ENCODE results near the gene USP5. TPM values are rescaled to one million over a fixed set of nuclear protein-coding genes. Genes with fewer than 3 reads are reported as not detected.

Gene USP5
- polyA plus RNA-seq, 4 donors = 56.5 to 71.2 (median 61.1) TPM

DNA sequence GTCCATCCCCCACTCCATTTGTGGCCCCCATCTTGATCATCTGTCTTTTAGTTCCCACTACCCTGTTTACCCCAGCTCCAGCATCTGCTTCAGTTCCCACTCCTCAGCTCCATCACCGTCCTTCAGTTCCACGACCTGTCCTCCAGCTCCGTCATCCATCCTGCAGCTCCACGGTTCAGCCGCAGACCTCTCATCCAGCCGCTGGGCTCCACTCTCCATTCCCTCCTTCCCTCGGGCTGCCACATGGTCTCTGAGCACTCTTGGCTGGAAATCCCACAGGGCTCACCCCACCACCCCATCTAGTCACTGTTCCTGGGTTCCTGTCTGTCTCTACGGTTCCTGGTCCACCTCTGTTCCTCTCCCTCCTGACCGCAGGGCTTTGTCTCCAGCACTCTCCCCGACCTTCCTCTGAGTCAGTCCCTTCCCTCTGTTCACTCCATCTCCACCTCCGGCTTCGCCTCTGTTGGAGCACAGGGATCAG, 27.0 kb upstream of the USP5 start:
- DNase-seq (ENCODE audit: low read depth in 4 of 4, low spot score in 3 of 4) = no peak

DNA sequence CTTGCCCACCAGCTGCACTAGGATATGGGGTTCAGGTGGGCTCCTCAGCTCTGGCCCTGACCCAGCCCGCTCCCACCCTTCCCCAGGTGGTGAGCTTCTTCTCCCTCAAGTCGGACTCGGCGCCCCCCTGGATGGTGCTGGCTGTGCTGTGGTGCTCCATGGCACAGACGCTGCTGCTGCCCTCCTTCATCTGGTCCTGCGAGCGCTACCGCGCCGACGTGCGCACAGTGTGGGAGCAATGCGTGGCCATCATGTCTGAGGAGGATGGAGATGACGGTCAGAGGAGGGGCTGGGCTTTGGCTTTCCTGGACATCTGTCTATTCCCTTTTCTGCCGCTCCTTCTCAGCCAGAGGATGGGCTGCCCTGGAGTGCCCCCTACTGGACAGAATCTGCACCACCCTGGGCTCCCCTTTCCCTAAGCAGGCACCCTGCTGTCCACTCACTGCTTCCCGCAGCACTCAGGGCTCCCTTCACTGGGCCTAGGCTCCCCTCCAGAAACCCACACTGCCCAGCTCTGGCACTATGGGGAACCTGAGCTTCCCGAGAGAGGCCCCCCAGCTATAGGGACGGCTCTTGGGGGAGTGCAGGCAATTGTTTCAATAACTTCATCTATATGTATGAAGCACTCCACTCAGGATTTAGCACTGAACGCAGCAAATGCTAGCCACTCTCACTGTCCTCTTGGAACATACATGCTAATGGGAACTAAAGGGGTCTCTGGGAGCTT, 26.4 kb upstream of the USP5 start:
- DNase-seq (ENCODE audit: low read depth in 4 of 4, low spot score in 3 of 4) = peak; percentile 77 to 86 (median 80)

DNA sequence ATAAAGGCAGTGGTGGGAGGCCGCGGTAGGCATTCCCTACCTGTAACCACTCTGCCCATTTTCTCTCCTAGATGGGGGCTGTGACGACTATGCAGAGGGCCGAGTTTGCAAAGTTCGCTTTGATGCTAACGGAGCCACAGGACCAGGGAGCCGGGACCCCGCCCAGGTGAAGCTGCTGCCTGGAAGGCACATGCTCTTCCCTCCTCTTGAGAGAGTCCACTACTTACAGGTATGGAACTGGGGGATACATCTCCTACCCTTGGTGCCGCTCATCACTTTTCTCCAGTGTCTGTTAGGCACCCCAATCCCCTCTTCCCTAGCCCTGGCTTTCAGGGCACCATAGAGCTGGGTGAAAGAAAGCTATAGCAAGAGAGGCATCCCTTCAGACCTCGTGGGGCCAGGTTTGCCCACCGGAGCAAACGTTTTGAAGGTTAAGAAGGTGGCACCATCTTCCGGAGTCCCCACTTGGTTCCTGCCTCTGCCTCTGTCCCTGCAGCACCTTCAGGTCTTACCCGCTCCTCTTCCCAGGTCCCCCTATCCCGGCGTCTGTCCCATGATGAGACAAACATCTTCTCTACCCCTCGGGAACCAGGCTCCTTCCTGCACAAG, 25.7 kb upstream of the USP5 start:
- DNase-seq (ENCODE audit: low read depth in 4 of 4, low spot score in 3 of 4) = no peak

DNA sequence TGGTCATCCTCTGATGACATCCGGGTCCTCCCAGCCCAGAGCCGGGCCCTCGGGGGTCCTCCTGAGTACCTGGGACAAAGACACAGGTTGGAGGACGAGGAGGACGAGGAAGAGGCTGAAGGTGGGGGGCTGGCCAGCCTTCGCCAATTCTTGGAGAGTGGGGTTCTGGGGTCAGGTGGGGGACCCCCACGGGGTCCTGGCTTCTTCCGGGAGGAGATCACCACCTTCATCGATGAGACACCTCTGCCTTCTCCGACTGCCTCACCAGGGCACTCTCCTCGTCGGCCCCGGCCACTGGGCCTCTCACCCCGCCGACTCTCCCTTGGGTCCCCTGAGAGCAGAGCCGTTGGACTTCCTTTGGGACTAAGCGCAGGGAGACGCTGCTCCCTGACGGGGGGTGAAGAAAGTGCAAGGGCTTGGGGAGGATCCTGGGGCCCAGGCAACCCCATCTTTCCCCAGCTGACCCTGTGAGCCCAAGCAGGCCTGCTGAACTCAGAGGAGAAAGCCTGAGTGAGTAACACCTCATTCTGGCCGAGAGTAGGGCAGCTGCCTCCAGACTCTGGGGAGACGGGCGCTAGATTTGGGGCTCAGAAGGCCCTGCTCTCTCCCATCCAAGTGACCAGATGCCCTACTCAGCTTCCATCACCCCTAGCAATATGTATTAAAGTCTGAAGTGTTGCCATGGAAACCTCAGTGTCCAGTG, 25.1 kb upstream of the USP5 start:
- no peak for DNase-seq (ENCODE audit: low read depth in 4 of 4, low spot score in 3 of 4)

DNA sequence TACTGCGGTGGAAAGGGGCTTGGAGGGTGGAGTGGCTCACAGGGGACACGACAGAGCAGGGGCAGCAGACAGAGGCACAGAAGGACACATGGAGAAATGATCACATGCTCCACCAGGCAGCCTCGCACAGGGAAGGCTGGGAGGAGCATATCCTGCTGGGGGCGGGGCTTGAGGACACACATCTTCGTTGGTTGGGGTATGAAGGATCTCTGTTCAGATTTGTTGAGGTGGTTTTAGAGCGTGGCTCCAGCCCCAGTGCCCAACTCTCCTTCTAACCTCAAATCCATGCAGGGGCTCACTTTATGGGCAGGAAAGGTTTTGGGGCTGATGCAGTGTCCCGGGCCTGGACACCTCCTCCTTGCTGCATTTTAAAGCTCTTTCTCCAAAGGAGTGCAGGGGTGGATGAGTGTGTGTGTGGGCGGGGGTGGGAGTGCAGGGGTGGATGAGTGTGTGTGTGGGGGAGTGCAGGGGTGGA, 24.5 kb upstream of the USP5 start:
- DNase-seq (ENCODE audit: low read depth in 4 of 4, low spot score in 3 of 4) = peak in 1 of 4 donors; percentile 77

DNA sequence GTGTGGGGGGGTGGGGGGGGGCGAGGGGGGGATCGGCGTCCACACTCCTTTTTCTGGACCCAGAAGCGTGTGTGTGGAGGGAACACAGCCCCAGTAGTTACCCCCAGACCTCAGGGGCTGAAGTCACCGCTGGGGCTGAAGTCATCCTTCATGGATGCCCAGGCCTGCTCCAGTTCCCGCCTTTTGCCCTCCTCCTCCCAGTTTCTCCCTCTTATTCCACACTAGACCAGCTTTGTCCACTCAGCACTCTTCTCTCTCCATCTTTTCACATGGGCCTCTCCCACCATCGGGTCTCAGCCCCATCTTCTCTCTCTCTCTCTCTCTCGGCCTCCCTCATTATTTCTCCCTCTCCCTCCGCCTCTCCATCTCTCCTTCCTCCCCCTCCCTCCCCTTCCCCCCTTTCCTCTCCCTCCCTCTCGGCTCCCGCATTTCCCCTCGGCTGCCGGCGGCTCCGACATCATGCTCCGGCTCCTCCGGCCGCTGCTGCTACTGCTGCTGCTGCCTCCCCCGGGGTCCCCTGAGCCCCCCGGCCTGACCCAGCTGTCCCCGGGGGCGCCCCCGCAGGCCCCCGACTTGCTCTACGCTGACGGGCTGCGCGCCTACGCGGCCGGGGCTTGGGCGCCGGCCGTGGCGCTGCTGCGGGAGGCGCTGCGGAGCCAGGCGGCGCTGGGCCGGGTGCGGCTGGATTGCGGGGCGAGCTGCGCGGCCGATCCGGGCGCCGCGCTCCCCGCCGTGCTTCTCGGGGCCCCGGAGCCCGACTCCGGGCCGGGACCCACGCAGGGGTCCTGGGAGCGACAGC, 23.8 kb upstream of the USP5 start, which contains the start of gene P3H3:
Gene P3H3, plus strand, starts transcription at position 426 of the 799 bp plus-strand sequence. Its CDS starts 34 bp downstream, at position 460.
- DNase-seq (ENCODE audit: low read depth in 4 of 4, low spot score in 3 of 4) = no peak

DNA sequence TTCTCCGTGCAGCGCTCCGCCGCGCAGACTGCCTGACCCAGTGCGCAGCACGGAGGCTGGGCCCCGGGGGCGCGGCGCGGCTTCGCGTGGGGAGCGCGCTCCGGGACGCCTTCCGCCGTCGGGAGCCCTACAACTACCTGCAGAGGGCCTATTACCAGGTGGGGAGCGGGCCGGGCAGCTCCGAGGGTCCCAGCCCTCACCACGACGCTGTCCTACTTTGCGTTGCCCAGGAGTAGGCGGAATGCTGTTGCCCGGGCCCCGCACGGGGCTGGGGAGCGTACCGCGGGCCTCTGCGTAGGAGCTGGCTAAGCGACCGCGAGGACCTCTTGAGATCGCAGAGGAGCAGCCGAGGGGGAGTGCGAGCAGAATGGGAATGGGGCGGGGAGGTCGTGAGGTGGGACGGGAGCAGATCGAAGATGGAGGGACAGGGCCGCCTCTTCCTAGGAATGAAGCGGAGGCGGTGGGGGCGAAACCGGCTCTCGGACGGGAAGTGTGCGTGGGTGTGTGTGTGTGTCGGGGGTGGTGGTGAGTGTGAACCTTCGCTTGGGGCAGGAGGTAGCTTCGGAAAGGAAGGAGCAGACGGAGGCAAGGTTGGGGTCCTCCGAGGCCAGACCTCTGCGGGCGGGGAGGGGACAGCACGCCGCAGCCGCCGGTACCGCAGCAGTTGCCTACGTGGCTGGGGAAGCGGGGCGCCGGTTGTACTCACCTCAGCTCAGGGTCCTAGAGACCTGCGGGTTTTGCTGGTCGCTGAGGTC, 23.0 kb upstream of the USP5 start:
- no peak for DNase-seq (ENCODE audit: low read depth in 4 of 4, low spot score in 3 of 4)

DNA sequence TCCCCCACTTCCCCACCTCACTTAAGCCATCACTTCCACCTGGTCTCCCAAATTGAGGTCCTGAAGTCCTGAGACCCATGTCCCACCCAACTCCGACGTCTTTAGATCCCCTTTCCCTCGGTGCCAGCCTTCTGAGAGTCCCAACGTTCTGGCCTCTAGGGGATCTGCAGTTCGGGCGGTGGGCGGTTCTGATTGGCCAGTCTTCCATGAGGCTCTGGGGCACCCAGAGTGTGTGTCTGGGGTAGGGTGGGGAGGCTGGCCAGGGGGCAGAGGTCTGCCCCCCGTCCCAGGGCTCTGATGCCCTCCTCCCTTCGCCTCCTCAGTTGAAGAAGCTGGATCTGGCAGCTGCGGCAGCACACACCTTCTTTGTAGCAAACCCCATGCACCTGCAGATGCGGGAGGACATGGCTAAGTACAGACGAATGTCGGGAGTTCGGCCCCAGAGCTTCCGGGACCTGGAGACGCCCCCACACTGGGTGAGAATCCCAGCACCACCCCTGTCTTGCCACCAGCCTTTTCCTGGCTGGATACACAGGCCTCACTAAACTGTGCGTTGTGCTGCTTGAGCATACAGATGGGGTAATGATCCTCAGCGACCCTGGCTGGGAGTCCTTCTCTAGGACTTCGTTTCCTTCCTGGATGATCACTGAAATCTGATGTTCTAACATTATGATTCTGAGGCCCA, 22.3 kb upstream of the USP5 start:
- DNase-seq (ENCODE audit: low read depth in 4 of 4, low spot score in 3 of 4) = no peak

DNA sequence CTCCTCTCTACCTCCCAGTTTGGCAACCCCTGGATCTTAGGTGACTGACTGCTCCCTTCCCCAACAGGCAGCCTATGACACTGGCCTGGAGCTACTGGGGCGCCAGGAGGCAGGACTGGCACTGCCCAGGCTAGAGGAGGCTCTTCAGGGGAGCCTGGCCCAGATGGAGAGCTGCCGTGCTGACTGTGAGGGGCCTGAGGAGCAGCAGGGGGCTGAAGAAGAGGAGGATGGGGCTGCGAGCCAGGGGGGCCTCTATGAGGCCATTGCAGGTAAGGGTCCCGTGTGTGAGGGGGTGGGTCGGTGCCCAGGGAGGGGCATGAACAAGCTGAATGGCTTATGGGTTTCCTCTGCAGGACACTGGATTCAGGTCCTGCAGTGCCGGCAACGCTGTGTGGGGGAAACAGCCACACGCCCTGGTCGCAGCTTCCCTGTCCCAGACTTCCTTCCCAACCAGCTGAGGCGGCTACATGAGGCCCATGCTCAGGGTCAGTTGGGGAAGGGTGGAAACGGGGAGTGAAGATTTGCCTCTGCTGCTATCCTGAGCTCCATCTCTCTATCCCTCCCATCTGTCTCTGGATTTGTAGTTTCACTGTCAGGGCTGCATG, 21.6 kb upstream of the USP5 start:
- no peak for DNase-seq (ENCODE audit: low read depth in 4 of 4, low spot score in 3 of 4)

DNA sequence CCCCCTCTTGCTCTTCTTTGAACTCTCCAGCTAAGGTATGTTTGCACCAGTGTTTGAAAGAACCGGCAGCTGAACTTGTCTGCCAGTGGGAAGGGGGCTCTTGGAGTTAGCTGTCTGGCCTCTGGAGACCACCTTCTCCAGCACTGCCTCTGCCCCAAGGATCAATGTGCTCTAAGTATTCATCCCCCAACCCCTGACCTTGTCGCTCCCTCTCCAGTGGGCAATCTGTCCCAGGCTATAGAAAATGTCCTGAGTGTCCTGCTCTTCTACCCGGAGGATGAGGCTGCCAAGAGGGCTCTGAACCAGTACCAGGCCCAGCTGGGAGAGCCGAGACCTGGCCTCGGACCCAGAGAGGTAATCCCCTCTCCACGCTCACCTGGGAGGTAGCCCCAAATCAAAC, 21.0 kb upstream of the USP5 start:
- DNase-seq (ENCODE audit: low read depth in 4 of 4, low spot score in 3 of 4) = no peak

DNA sequence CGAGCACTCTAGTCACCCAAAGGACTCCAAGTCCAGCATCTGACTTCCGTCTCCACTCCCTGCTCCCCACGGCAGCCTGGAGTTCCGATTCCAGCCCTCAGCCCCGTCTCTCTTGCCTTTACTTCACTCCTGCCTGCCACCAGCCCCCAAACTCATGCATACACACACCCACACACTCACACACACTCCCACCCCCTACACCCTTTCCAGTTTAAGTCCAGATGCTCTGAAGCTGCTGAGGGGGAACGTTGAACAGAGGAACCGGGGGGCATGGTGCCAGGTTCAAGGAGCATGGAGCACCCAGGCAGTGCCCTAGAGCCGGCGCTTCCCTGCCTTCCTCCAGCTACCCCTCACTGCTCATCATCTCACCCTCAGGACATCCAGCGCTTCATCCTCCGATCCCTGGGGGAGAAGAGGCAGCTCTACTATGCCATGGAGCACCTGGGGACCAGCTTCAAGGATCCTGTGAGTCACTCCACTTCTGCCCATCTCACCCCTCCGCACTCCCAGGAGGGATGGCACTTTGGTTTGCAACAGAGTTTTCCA, 20.4 kb upstream of the USP5 start:
- no peak for DNase-seq (ENCODE audit: low read depth in 4 of 4, low spot score in 3 of 4)

DNA sequence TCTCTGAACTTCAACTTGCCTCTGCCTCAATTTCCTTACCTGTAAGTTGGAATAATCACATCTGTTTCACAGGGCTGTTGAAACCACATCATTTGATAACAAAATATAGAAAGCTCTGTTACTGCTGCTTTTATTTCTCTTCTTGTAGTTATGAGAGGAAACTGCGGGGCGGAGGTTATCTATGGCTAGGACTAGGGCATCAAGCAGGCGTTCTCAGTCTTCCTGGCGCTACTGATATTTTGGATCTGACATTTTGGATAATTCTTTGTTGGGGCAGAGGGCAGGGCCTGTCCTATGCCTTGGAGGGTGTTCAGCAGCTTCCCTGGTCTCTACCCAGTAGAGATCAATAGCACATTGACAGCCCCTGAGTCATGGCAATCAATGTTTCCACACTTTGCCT, 19.8 kb upstream of the USP5 start:
- DNase-seq (ENCODE audit: low read depth in 4 of 4, low spot score in 3 of 4) = no peak

DNA sequence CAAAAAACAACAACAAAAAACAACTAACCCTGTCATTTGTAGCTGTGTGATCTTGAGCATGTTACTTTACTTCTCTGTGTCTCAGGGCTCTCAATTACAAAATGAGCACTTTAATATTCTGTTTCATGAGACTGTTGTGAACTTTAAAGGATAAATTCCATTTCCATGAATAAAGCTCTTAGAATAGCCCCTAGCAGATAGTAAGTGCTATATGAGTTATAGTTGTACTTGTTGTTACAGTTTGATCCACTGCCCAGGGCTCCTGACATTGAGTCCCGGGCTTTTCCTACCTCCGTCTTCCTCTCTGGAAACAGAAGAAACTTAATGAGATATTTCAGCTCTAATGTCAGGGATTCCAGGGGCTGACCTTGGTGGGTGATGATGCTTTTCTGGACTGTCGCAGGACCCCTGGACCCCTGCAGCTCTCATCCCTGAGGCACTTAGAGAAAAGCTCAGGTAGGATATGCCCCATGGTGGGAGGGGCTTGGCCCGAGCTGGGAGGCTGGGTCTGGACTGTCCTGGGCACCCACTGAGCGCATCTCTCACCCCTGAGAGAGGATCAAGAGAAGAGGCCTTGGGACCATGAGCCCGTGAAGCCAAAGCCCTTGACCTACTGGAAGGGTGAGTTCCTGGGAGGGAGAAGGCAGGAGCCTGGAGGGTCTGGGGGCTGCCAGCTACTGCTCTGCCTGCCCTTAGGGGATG, 18.6 kb upstream of the USP5 start:
- DNase-seq (ENCODE audit: low read depth in 4 of 4, low spot score in 3 of 4) = no peak

DNA sequence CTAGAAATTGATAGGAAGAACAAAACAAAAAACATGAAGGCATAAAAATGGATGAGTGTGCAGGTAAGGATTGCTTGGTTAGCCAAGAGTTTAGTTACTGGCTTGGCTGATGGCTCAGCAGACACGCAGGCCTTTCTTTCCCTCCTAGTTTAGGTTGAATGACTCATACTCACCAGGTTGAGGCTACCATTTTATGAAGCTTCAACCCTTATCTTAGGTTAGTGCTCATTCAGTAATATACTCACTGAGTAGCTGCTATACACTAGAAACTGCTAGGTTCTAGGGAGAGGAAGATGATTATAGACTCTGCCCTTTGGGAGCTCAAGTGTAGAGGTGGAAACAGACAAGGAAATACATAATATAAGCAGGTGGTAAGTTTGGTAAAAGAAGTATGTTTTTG, 17.7 kb upstream of the USP5 start:
- DNase-seq (ENCODE audit: low read depth in 4 of 4, low spot score in 3 of 4) = no peak

DNA sequence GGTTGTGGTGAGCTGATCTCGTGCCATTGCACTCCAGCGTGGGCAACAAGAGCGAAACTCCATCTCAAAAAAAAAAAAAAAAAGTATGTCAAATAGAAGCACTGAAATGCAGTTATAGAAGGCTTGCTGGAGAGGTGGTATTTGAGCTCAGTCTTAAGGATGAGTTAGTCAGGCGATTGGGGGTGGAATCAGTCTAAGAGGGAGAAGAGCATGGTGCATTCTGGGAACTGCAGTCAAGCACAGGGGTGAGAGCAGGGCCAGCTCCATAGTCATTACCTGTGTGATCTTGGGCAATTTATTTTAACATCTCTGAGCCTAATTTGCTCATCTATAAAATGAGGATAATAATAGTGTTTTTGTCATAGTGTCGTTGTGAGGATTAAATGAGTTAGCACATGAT, 17.1 kb upstream of the USP5 start:
- no peak for DNase-seq (ENCODE audit: low read depth in 4 of 4, low spot score in 3 of 4)

DNA sequence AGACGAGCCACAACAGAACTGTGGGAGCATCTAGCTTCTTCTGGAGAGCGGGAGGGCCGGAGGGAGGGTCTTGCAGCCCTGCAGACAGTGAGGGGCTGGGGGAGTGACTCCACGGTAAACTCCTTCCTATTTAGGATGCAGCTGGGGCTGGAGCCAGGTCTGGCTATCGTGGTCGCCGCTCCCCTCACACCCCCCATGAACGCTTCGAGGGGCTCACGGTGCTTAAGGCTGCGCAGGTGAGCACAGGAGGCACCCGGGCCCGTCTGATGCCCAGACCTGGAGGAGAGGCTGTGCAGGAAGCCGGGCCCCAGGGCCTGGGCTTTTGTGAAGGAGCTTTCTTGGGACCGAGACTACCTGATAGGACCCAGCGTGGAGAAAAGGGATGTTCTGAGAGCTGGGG, 15.1 kb upstream of the USP5 start:
- no peak for DNase-seq (ENCODE audit: low read depth in 4 of 4, low spot score in 3 of 4)

DNA sequence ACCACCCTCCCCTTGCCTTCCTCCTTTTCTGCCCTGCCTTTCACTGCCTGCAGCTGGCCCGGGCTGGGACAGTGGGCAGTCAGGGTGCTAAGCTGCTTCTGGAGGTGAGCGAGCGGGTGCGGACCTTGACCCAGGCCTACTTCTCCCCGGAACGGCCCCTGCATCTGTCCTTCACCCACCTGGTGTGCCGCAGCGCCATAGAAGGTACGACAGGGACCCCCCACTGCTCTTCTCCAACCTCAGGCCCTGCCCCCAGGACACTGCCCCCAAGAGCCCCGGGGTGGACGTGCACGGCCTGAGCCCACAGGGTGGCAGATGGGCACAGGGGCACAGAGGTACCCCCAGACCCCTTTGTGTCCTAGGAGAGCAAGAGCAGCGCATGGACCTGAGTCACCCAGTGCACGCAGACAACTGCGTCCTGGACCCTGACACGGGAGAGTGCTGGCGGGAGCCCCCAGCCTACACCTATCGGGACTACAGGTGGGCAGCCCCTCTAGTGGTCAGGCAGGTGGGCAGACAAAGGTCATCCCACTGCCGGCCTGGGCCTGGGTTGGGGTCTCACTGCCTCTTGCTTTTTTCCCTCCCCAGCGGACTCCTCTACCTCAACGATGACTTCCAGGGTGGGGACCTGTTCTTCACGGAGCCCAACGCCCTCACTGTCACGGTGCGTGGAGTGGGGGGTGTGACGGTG, 14.4 kb upstream of the USP5 start:
- DNase-seq (ENCODE audit: low read depth in 4 of 4, low spot score in 3 of 4) = no peak

DNA sequence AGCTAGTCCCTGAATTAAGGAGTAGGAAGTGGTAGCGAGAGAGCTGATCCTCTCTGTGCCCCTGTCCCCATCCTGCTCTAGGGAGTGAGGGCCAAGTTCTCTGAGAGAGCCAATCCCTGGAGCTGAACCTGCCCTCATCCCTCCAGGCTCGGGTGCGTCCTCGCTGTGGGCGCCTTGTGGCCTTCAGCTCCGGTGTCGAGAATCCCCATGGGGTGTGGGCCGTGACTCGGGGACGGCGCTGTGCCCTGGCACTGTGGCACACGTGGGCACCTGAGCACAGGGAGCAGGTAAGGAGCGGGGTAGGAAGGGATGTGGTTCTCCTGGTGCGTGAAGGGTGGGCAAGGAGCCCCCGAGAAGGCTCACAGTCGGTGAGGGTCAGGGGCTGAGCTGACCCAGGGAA, 13.1 kb upstream of the USP5 start:
- no peak for DNase-seq (ENCODE audit: low read depth in 4 of 4, low spot score in 3 of 4)
